PC-9 (cell line): Measurements from ENCODE around the gene PSMC2. TPM values are rescaled to one million over a fixed set of nuclear protein-coding genes. Genes with fewer than 3 reads are reported as not detected.

Experiments used
- BruUV-seq: library from RNA; stranded (reverse); fragments of 400-500 nt; replicated peaks from 2 replicates; lab custom pipeline; 2021; lab: Mats Ljungman, UMichigan
- CTCF ChIA-PET: fragments of 300-600 bp; sonication (Branson Sonifier 250); formaldehyde crosslinking; loops from one replicate; lab custom pipeline; 2022; ENCODE audit warnings: antibody characterized with exemption; lab: Charles Lee
- POLR2A ChIA-PET: fragments of 300-600 bp; sonication (Branson Sonifier 250); formaldehyde crosslinking; loops from one replicate; lab custom pipeline; 2022; ENCODE audit warnings: antibody characterized with exemption; ENCODE audit not compliant: unreplicated experiment; lab: Charles Lee
- DNase-seq, 2 experiments: peaks; one replicate each; pipeline versions ENCODE4 v3.0.0 to v3.0.0-alpha.2; 2015 to 2022; ENCODE audit warnings: mixed read lengths in 1 of 2
- H2AFZ ChIP-seq: fragments of 200-600 bp; sonication (generic); 2 replicates; pipeline ENCODE4 v1.8.1; 2017; ENCODE audit warnings: antibody characterized with exemption
- H3F3A ChIP-seq: fragments of 200-600 bp; sonication (generic); 2 replicates; pipeline ENCODE4 v1.8.1; 2017; ENCODE audit warnings: antibody characterized with exemption, mild to moderate bottlenecking, low read depth; ENCODE audit not compliant: insufficient read depth
- H3K27ac ChIP-seq: fragments of 200-600 bp; sonication (generic); 2 replicates; pipeline ENCODE4 v1.6.1; 2016; ENCODE audit warnings: mixed run types
- H3K27me3 ChIP-seq: fragments of 200-600 bp; sonication (generic); 2 replicates; pipeline ENCODE4 v1.6.1; 2016; ENCODE audit warnings: low read depth, mixed run types; ENCODE audit not compliant: insufficient read depth
- H3K36me3 ChIP-seq: fragments of 200-600 bp; sonication (generic); 2 replicates; pipeline ENCODE4 v1.6.1; 2016; ENCODE audit warnings: low read depth, mixed run types
- H3K4me1 ChIP-seq: fragments of 200-600 bp; sonication (generic); replicated peaks from 2 replicates; pipeline ENCODE4 v1.6.1; 2016; ENCODE audit warnings: mixed run types; ENCODE audit not compliant: insufficient read depth
- H3K4me2 ChIP-seq: fragments of 200-600 bp; sonication (generic); 2 replicates; pipeline ENCODE4 v1.6.1; 2017; ENCODE audit warnings: mixed run types
- H3K4me3 ChIP-seq: fragments of 200-600 bp; sonication (generic); 2 replicates; pipeline ENCODE4 v1.6.1; 2016; ENCODE audit warnings: mixed run types
- H3K79me2 ChIP-seq: fragments of 200-600 bp; sonication (generic); 2 replicates; pipeline ENCODE4 v1.6.1; 2017; ENCODE audit warnings: low read depth, mixed run types
- H3K9me2 ChIP-seq: fragments of 200-600 bp; sonication (generic); 2 replicates; pipeline ENCODE4 v1.8.1; 2017; ENCODE audit warnings: mild to moderate bottlenecking; ENCODE audit not compliant: insufficient read depth
- H3K9me3 ChIP-seq: fragments of 200-600 bp; sonication (generic); 2 replicates; pipeline ENCODE4 v1.8.1; 2016; ENCODE audit warnings: low read depth; ENCODE audit not compliant: insufficient read depth
- H4K20me1 ChIP-seq: fragments of 200-600 bp; sonication (generic); 2 replicates; pipeline ENCODE4 v1.8.1; 2017; ENCODE audit not compliant: insufficient read depth
- CTCF ChIP-seq: fragments of 200-600 bp; sonication (generic); conservative IDR thresholded peaks from 2 replicates; pipeline ENCODE4 v1.6.1; 2017; ENCODE audit warnings: mixed run types, antibody characterized with exemption, mild to moderate bottlenecking, moderate library complexity
- EZH2 ChIP-seq: fragments of 200-600 bp; sonication (generic); IDR thresholded peaks from 2 replicates; pipeline ENCODE4 v1.8.0; 2017; ENCODE audit warnings: antibody characterized with exemption, low read depth
- intact Hi-C: fragments of 100-400 bp; cut with micrococcal nuclease; formaldehyde crosslinking; loops from one replicate; pipeline ENCODE4 v1.10.0; 2022; ENCODE audit not compliant: unreplicated experiment
- total RNA-seq: library from RNA; stranded (reverse); gene quantifications from 2 replicates; pipeline ENCODE4 v1.2.3, GENCODE V29; 2021

Gene PSMC2
- total RNA-seq, 1 experiment from 2014 or later: 196 TPM

GRCh38 chr7:103348452-103348851, 1.0 kb downstream of the PSMC2 start:
- H3K27me3 ChIP-seq: no peaks in the 10 kb centered on the region
- H3K79me2 ChIP-seq: peaks cover 80% of the 10 kb centered on the region
- H3K4me3 ChIP-seq: peak overlapping the region; percentile 83
- H3K9me3 ChIP-seq: no peaks in the 10 kb centered on the region
- no peak overlapping the region for H3K27ac ChIP-seq
- H2AFZ ChIP-seq: no peak overlapping the region
- intact Hi-C loops: no loop called here
- H4K20me1 ChIP-seq: peaks cover 51% of the 10 kb centered on the region
- 0 out of 2 replicates have a peak, but pooled peaks cover 6% of the 10 kb centered on the region for H3K36me3 ChIP-seq
- TF ChIP-seq EZH2: no peak
- no peak for TF ChIP-seq CTCF
- peak overlapping the region; percentile 82 for H3K4me2 ChIP-seq
- DNase-seq: no peak
- H3K9me2 ChIP-seq: no peaks in the 10 kb centered on the region
- CTCF ChIA-PET: no interaction called here
- peaks cover 4% of the 10 kb centered on the region for H3F3A ChIP-seq
- no TSS peak for BruUV-seq
- POLR2A ChIA-PET: no interaction called here
- peaks cover 34% of the 10 kb centered on the region for H3K4me1 ChIP-seq

DNA sequence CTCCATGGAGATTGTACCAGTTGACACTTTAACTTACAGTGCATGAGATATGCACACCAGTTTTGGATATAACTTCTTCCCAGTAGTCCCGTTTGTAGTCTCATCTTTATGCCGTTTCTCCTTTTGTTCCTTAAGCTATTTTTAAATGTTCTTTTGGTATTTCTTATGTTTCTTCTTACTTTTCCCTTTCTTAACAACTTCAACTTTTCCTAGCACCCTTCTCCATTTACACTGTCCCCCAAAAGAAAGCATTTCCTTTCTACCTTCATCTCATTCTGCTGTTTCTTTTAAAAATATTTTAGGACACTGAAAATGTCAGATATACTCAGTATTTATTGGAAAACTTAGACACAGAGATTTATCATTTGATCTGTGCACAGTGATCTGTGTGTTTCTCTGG, 1.5 kb downstream of the PSMC2 start:
- Histone ChIP-seq H3K4me2 (peak overlapping the region; percentile 82), H3F3A (peaks cover 4% of the 10 kb centered on the region), H2AFZ (no peak overlapping the region), H3K4me3 (peak overlapping the region; percentile 83), H4K20me1 (peaks cover 55% of the 10 kb centered on the region), H3K27me3 (no peaks in the 10 kb centered on the region), H3K27ac (no peak overlapping the region), H3K9me3 (no peaks in the 10 kb centered on the region), H3K36me3 (0 out of 2 replicates have a peak, but pooled peaks cover 6% of the 10 kb centered on the region), H3K9me2 (no peaks in the 10 kb centered on the region), H3K4me1 (peaks cover 32% of the 10 kb centered on the region), H3K79me2 (peaks cover 79% of the 10 kb centered on the region)
- ChIA-PET POLR2A (no interaction called here), CTCF (no interaction called here)
- TF ChIP-seq EZH2: no peak
- no peak for DNase-seq
- BruUV-seq: no TSS peak
- intact Hi-C loops: no loop called here

GRCh38 chr7:103349805-103350204, 2.4 kb downstream of the PSMC2 start:
- H3K9me3 ChIP-seq: no peaks in the 10 kb centered on the region
- H3K4me3 ChIP-seq: no peak overlapping the region; the same call in 1 of the 2 replicates
- ChIA-PET CTCF (no interaction called here), POLR2A (no interaction called here)
- DNase-seq: no peak
- intact Hi-C loops: no loop called here
- peaks cover 4% of the 10 kb centered on the region for H3F3A ChIP-seq
- BruUV-seq: no TSS peak
- no peak overlapping the region for H3K27ac ChIP-seq
- peaks cover 61% of the 10 kb centered on the region for H4K20me1 ChIP-seq
- H3K9me2 ChIP-seq: no peaks in the 10 kb centered on the region
- H2AFZ ChIP-seq: no peak overlapping the region
- peaks cover 32% of the 10 kb centered on the region for H3K4me1 ChIP-seq
- H3K27me3 ChIP-seq: no peaks in the 10 kb centered on the region
- H3K4me2 ChIP-seq: peak overlapping the region; percentile 82
- peaks cover 79% of the 10 kb centered on the region for H3K79me2 ChIP-seq
- peaks cover 11% of the 10 kb centered on the region for H3K36me3 ChIP-seq
- TF ChIP-seq CTCF (no peak), EZH2 (no peak)

DNA sequence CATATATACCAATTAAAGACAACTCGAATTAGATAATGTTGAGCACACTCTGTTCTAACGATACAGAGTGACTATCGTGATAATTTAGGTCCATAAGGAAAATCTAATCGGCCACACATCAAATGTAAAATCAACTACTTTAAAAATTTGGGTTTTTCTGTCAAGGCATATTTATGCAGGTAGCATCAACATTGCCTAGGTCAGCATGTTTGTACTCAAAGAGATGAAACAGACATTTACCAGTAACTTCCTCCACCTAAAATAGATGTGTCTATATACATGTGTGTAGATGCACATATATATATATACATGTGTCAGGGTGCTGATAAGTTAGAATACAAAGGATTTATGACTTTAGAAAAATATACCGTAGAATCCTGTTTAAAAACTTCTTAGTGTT, 22.0 kb downstream of the PSMC2 start:
- intact Hi-C loops: no loop called here
- BruUV-seq: no TSS peak
- Histone ChIP-seq H3K4me1 (no peaks in the 10 kb centered on the region), H3K9me3 (no peaks in the 10 kb centered on the region), H3K9me2 (no peaks in the 10 kb centered on the region), H2AFZ (no peak overlapping the region), H3K4me3 (no peak overlapping the region), H3F3A (peaks cover 30% of the 10 kb centered on the region; the same call in 1 of the 2 replicates), H3K27ac (no peak overlapping the region), H4K20me1 (no peaks in the 10 kb centered on the region), H3K36me3 (peaks cover 30% of the 10 kb centered on the region; the same call in 1 of the 2 replicates), H3K27me3 (no peaks in the 10 kb centered on the region), H3K79me2 (no peaks in the 10 kb centered on the region), H3K4me2 (no peak overlapping the region)
- POLR2A ChIA-PET: no interaction called here
- no peak for DNase-seq
- TF ChIP-seq EZH2 (no peak), CTCF (no peak)
- CTCF ChIA-PET: no interaction called here
